ENCODE results near the gene ISYNA1. TPM values are rescaled to one million over a fixed set of nuclear protein-coding genes. Genes with fewer than 3 reads are reported as not detected.

ISYNA1 gene
- total RNA-seq, 1 donor from 2014 or later: 251 TPM

DNA sequence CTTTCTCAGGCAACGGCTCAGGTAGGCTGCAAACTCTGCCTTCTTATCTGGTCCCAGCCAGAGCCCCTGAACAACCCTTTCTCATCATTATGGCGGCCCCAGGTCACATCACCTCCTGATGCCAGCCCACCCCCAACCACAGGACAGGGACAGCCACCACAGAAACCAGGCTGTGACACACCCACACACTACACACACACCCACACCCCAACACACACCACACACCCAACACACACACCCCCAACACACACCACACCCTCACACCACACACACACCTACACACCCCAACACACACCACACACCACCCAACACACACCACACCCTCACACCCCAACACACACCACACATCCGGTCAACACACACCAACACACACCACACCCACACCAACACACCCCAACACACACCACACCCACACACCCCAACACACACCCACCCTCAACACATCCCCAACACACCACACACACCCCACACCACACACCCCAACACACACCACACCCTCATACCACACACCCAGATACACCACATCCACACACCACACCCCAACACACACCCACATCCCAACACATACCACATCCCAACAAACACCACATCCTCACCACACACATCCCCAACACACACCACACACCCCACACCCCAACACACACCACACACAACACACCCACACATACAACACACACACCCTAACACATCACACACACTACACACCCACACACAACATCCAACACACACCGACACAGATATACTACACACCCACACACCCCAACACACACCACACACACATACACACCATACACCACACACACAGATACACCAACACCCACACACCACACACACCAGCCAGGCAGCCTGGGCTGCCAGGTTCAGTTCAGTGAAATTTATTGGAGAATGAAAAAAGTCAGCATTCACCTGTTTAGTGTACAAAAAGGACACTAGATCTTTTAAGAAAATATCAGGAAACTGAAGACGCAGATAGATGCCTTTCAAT, 4.2 kb upstream of the ISYNA1 start:
- Mint-ChIP-seq H3K27ac (ENCODE audit: unreplicated experiment) (peak overlapping the region; percentile 92), H3K27me3 (ENCODE audit: low read depth) (peaks cover 6% of the 10 kb centered on the region), H3K36me3 (ENCODE audit: low read depth) (peaks cover 2% of the 10 kb centered on the region), H3K4me1 (peaks cover 44% of the 10 kb centered on the region), H3K4me3 (peak overlapping the region; percentile 79), H3K9me3 (peaks cover 3% of the 10 kb centered on the region)
- DNase-seq (ENCODE audit: low read depth, low spot score): no peak
- TF ChIP-seq, protein P1, sequence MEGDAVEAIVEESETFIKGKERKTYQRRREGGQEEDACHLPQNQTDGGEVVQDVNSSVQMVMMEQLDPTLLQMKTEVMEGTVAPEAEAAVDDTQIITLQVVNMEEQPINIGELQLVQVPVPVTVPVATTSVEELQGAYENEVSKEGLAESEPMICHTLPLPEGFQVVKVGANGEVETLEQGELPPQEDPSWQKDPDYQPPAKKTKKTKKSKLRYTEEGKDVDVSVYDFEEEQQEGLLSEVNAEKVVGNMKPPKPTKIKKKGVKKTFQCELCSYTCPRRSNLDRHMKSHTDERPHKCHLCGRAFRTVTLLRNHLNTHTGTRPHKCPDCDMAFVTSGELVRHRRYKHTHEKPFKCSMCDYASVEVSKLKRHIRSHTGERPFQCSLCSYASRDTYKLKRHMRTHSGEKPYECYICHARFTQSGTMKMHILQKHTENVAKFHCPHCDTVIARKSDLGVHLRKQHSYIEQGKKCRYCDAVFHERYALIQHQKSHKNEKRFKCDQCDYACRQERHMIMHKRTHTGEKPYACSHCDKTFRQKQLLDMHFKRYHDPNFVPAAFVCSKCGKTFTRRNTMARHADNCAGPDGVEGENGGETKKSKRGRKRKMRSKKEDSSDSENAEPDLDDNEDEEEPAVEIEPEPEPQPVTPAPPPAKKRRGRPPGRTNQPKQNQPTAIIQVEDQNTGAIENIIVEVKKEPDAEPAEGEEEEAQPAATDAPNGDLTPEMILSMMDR (conservative IDR thresholded peaks at IDR 0.05): no peak

DNA sequence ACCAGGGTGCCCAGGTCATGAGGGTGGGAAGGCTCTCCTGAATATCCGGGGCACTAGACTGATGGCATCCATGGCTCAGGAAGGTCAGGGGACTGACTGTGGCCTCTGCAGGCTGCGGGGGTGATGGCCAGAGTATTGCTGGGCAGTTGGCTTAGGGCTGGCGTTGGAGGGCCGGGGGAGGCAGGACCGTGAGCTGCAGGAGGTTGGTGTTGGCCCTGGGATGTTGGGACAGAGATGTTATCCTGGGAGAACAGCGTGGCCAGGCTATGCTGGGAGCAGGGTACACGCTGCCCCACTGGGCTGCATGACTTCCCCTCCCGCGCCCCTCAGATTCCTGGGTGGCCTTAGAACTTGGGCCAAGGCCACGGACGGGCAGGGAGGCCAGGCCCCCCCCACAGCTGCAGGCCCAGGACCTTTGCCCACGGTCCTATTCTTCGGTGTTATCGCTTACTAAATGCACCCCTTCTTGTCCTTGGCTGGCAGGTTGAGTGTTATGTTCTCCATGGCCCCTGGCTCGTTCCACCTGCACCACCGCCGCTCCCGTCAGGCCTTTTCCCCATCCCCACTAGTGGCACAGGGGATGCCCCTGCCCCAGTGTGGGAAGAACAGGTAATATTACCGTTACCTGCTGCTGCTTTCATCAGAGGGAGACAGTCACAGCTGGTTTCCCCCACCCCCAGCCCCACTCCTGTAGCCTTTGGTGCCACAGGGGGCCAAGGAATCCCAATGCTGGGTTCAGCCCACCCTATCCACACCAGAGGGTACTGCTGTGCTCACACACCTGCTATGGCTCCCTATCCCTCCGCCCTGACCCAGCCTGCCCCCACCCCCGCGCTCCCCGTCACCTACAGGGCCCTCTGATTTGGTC, 3.2 kb upstream of the ISYNA1 start:
- no peak for DNase-seq (ENCODE audit: low read depth, low spot score)
- H3K4me3 Mint-ChIP-seq: peak overlapping the region; percentile 51
- peaks cover 7% of the 10 kb centered on the region for H3K27me3 Mint-ChIP-seq (ENCODE audit: low read depth)
- H3K27ac Mint-ChIP-seq (ENCODE audit: unreplicated experiment): no peak overlapping the region
- H3K4me1 Mint-ChIP-seq: peaks cover 40% of the 10 kb centered on the region
- TF ChIP-seq, protein P1 (conservative IDR thresholded peaks at IDR 0.05): no peak
- peaks cover 2% of the 10 kb centered on the region for H3K36me3 Mint-ChIP-seq (ENCODE audit: low read depth)
- H3K9me3 Mint-ChIP-seq: peaks cover 3% of the 10 kb centered on the region

DNA sequence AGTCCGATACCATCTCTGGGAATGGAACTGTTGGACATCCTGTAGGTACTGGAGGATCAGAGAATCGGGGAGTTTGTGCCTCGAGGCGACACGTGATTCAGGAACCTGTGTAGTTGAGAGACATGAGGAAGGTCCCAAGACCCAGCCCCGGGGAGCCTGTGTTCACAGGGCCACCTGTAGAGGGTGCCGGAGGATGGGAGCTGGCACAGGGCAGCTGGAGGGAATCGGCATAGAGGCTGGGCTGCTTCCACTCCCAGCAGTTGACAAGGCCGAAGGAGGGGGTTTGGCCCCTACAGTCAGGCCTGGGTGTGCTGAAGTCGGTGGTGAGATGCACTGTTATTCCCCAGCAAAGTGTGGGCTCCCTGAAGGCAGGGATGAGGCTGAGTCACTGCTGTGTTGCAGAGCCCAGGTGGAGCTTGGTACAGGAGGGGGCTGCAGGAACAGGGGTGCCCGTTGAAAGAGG, 2.5 kb upstream of the ISYNA1 start:
- TF ChIP-seq, protein P1 (conservative IDR thresholded peaks at IDR 0.05): peak; percentile 41
- Mint-ChIP-seq H3K9me3 (peaks cover 3% of the 10 kb centered on the region), H3K4me1 (peaks cover 42% of the 10 kb centered on the region), H3K27me3 (ENCODE audit: low read depth) (peaks cover 7% of the 10 kb centered on the region), H3K36me3 (ENCODE audit: low read depth) (peaks cover 2% of the 10 kb centered on the region), H3K4me3 (peak overlapping the region; percentile 51), H3K27ac (ENCODE audit: unreplicated experiment) (no peak overlapping the region)
- DNase-seq (ENCODE audit: low read depth, low spot score): no peak

DNA sequence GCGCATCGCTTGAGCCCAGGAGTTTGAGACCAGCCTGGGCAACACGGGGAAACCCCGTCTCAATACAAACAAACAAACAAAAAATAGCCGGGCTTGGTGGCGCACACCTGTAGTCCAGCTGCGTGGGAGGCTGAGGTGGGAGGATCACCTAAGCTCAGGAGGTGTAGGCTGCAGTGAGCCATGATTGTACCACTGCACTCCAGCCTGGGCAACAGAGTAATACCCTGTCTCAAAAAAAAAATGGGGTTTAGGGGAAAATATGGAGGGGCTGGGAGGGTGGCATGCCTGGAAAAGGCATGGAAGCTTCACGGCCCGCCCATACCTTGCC, 1.9 kb upstream of the ISYNA1 start:
- no peak overlapping the region for H3K27ac Mint-ChIP-seq (ENCODE audit: unreplicated experiment)
- DNase-seq (ENCODE audit: low read depth, low spot score): no peak
- H3K36me3 Mint-ChIP-seq (ENCODE audit: low read depth): peaks cover 2% of the 10 kb centered on the region
- peak overlapping the region; percentile 89 for H3K4me3 Mint-ChIP-seq
- TF ChIP-seq, protein P1 (conservative IDR thresholded peaks at IDR 0.05): no peak
- H3K4me1 Mint-ChIP-seq: peaks cover 42% of the 10 kb centered on the region
- peaks cover 3% of the 10 kb centered on the region for H3K9me3 Mint-ChIP-seq
- H3K27me3 Mint-ChIP-seq (ENCODE audit: low read depth): peaks cover 8% of the 10 kb centered on the region

Measured in neural crest cell (in vitro differentiated cells).